HepG2 (cell line): Measurements from ENCODE around the gene TET2. TPM values are rescaled to one million over a fixed set of nuclear protein-coding genes. Genes with fewer than 3 reads are reported as not detected.
A peak's percentile ranks its signal among the peaks of the same experiment; 100 is the strongest.

Source experiments
- CENPT ChIP-seq: sonication (generic); formaldehyde crosslinking; IDR thresholded peaks from 2 replicates; pipeline ENCODE4 v1.8.0; 2022; ENCODE audit warnings: low read depth, mild to moderate bottlenecking, moderate library complexity, missing genetic modification reagents
- CSRNP2 ChIP-seq: sonication (generic); formaldehyde crosslinking; conservative IDR thresholded peaks from 2 replicates; pipeline ENCODE4 v1.8.0; 2022; ENCODE audit warnings: low read depth, missing genetic modification reagents
- ETS1 ChIP-seq: sonication (generic); formaldehyde crosslinking; IDR thresholded peaks from 2 replicates; pipeline ENCODE4 v1.4.0; 2020; ENCODE audit warnings: missing genetic modification reagents
- HIC2 ChIP-seq: sonication (generic); formaldehyde crosslinking; IDR thresholded peaks from 2 replicates; pipeline ENCODE4 v1.9.0; 2022; ENCODE audit warnings: low read depth, missing genetic modification reagents
- KLF16 ChIP-seq, 2 experiments: sonication (generic) in 1 of 2; formaldehyde crosslinking in 1 of 2; IDR thresholded peaks; 2 replicates each; pipeline versions ENCODE4 v1.6.1 to v1.8.0; 2016 to 2023; ENCODE audit warnings: missing genetic modification reagents in 2 of 2, missing compliant biosample characterization in 1 of 2
- NFIB ChIP-seq: sonication (generic); formaldehyde crosslinking; IDR thresholded peaks from 2 replicates; pipeline ENCODE4 v1.9.0; 2021; ENCODE audit warnings: missing genetic modification reagents, mild to moderate bottlenecking, borderline replicate concordance
- PAWR ChIP-seq: sonication (generic); formaldehyde crosslinking; IDR thresholded peaks from 2 replicates; pipeline ENCODE4 v1.4.0; 2020; ENCODE audit warnings: missing genetic modification reagents, mild to moderate bottlenecking, borderline replicate concordance
- SIN3A ChIP-seq: IDR thresholded peaks from 2 replicates; pipeline ENCODE4 v1.6.1; 2011; ENCODE audit warnings: low read depth, mild to moderate bottlenecking, control low read depth, low read length, borderline replicate concordance
- TCF7L2 ChIP-seq: IDR thresholded peaks from 2 replicates; pipeline ENCODE4 v1.6.1; 2011; ENCODE audit warnings: mild to moderate bottlenecking, low read depth, low read length, moderate library complexity
- TIGD3 ChIP-seq: sonication (generic); formaldehyde crosslinking; IDR thresholded peaks from 2 replicates; pipeline ENCODE4 v1.5.1; 2020; ENCODE audit warnings: mild to moderate bottlenecking, missing genetic modification reagents, borderline replicate concordance
- ZBTB10 ChIP-seq: sonication (generic); formaldehyde crosslinking; IDR thresholded peaks from 2 replicates; pipeline ENCODE4 v1.4.0; 2020; ENCODE audit warnings: missing genetic modification reagents, borderline replicate concordance
- ZBTB21 ChIP-seq: sonication (generic); formaldehyde crosslinking; IDR thresholded peaks from 2 replicates; pipeline ENCODE4 v1.4.0; 2020; ENCODE audit warnings: missing genetic modification reagents
- ZNF205 ChIP-seq: IDR thresholded peaks from 2 replicates; pipeline ENCODE4 v1.6.1; 2018; ENCODE audit warnings: missing biosample characterization, missing genetic modification reagents
- ZNF276 ChIP-seq: sonication (generic); formaldehyde crosslinking; IDR thresholded peaks from 2 replicates; pipeline ENCODE4 v1.4.0; 2020; ENCODE audit warnings: mild to moderate bottlenecking, low read depth, missing genetic modification reagents
- ZNF772 ChIP-seq: sonication (generic); formaldehyde crosslinking; IDR thresholded peaks from 2 replicates; pipeline ENCODE4 v1.5.0; 2020; ENCODE audit warnings: mild to moderate bottlenecking, missing genetic modification reagents
- polyA plus RNA-seq, 8 experiments: library from polyadenylated mRNA; depleted of rRNA in 3 of 8; stranded (reverse) in 7 of 8; unstranded in 1 of 8; fragments of >200 nt; fragmentation: Illumina TruSeq in 4 of 8; extraction: Trizol in 4 of 8; gene quantifications; 2 replicates each; pipeline versions ENCODE4 v1.2.1 to v1.2.3, GENCODE V29; 2011 to 2016; ENCODE audit warnings: low read depth in 4 of 8, missing spikeins in 1 of 8, mixed read lengths in 1 of 8; ENCODE audit not compliant: insufficient read depth in 1 of 8
- total RNA-seq, 5 experiments: library from RNA; depleted of rRNA; stranded (reverse); fragments of >200 nt; fragmentation: Illumina TruSeq; extraction: Trizol; gene quantifications; 2 replicates each; pipeline ENCODE4 v1.2.3, GENCODE V29; 2016; ENCODE audit warnings: low read depth in 1 of 5

TET2 gene
- total and polyA plus RNA-seq, 2 of the 13 experiments (the other 11 are each of a cell fraction or from before 2014, with no cell fraction given): 4.7 to 4.8 TPM

GRCh38 chr4:105147016-105147552 lies 408 bp downstream of the TET2 start (continued):
- TF ChIP-seq ZBTB10 (no peak), NFIB (CRISPR knock-in tag) (no peak), KLF16 (CRISPR knock-in tag; IDR thresholded peaks at IDR 0.05) (no peak), CENPT (no peak), TIGD3 (no peak), HIC2 (CRISPR knock-in tag) (no peak), ZNF276 (CRISPR knock-in tag) (no peak), ETS1 (CRISPR knock-in tag) (no peak), ZBTB21 (CRISPR knock-in tag) (0 out of 2 replicates have a peak, but pooled peaks have one; percentile 15), PAWR (CRISPR knock-in tag) (no peak), SIN3A (0 out of 2 replicates have a peak, but pooled peaks have one; percentile 41), TCF7L2 (no peak), ZNF772 (no peak), CSRNP2 (CRISPR knock-in tag) (no peak), ZNF205 (CRISPR knock-in tag) (no peak)
